ENCODE measurements around the gene TMEM54.
"Not testable (repeated sequence)": the region's sequence is repeated elsewhere in the genome, so short reads cannot be mapped to it uniquely, and the experiment has no call there.

Gene TMEM54

DNA sequence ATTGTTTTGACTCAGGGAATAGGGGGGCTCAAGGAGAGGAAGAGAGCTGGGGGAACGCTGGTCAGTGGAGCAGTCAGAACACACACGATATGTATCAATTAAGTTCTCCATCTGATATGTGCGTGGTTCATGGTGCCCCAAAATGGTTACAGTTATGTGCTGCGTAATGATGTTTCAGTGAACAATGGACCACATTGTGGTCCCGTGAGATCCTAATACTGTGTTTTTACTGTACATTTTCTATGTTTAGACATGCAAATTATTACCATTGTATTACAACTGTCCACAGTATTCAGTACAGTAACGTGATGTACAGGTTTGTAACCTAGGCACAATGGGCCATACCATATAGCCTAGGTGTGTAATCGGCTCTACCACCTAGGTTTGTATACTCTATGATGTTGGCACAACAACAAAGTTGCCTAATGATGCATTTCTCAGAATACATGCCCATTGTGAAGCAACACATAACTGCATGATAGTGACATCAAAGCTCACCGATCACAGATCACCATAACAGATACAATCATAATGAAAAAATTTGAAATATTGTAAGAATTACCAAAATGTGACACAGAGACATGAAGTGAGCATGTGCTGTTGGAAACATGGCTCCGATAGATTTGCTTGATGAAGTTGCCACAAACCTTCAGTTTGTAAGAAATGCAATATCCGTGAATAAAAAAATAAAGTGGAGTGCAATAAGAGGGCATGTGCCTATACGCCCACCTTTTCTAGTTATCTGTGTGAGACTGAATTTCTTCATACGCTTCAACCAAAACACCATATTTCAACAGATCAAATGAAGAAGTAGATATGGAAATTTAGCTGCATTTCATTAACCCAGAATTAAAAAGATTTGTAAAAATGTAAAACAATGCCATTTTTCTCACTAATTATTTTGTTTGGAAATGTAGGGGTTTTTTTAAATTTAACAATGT is 14.8 kb upstream of the TMEM54 start:
- no peak for DNase-seq (ENCODE audit: low read depth, low spot score)
- TF ChIP-seq, protein P1, sequence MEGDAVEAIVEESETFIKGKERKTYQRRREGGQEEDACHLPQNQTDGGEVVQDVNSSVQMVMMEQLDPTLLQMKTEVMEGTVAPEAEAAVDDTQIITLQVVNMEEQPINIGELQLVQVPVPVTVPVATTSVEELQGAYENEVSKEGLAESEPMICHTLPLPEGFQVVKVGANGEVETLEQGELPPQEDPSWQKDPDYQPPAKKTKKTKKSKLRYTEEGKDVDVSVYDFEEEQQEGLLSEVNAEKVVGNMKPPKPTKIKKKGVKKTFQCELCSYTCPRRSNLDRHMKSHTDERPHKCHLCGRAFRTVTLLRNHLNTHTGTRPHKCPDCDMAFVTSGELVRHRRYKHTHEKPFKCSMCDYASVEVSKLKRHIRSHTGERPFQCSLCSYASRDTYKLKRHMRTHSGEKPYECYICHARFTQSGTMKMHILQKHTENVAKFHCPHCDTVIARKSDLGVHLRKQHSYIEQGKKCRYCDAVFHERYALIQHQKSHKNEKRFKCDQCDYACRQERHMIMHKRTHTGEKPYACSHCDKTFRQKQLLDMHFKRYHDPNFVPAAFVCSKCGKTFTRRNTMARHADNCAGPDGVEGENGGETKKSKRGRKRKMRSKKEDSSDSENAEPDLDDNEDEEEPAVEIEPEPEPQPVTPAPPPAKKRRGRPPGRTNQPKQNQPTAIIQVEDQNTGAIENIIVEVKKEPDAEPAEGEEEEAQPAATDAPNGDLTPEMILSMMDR (IDR thresholded peaks at IDR 0.05; ENCODE audit: insufficient read depth, low read length, missing control alignments): no peak
- ChIA-PET CTCF (interaction anchor here (1.4 to 8.3 kb wide), 3 partner anchors 14 to 91 kb away, joined by 3 to 70 read pairs (median 7); no protein-coding TSS in a partner anchor), POLR2A (no interaction called here)
- no peak overlapping the region for H3K4me3 ChIP-seq (ENCODE audit: low read depth, low read length)

GRCh38 chr1:32910319-32910718 is 9.1 kb upstream of the TMEM54 start:
- ChIA-PET CTCF (interaction anchor here (1.1 to 1.3 kb wide), 3 partner anchors 17 to 145 kb away, joined by 3 to 4 read pairs (median 3); no protein-coding TSS in a partner anchor), POLR2A (no interaction called here)
- H3K4me3 ChIP-seq (ENCODE audit: low read depth, low read length): no peak overlapping the region
- TF ChIP-seq, protein P1 (IDR thresholded peaks at IDR 0.05; ENCODE audit: insufficient read depth, low read length, missing control alignments): no peak
- DNase-seq (ENCODE audit: low read depth, low spot score): no peak

GRCh38 chr1:32907435-32907834 is 6.2 kb upstream of the TMEM54 start:
- ChIA-PET CTCF (interaction anchor here (0.9 to 1.6 kb wide), 9 partner anchors 9 to 185 kb away, joined by 3 to 7 read pairs (median 3); no protein-coding TSS in a partner anchor), POLR2A (no interaction called here)
- no peak overlapping the region for H3K4me3 ChIP-seq (ENCODE audit: low read depth, low read length)
- no peak for DNase-seq (ENCODE audit: low read depth, low spot score)
- TF ChIP-seq, protein P1 (IDR thresholded peaks at IDR 0.05; ENCODE audit: insufficient read depth, low read length, missing control alignments): no peak

DNA sequence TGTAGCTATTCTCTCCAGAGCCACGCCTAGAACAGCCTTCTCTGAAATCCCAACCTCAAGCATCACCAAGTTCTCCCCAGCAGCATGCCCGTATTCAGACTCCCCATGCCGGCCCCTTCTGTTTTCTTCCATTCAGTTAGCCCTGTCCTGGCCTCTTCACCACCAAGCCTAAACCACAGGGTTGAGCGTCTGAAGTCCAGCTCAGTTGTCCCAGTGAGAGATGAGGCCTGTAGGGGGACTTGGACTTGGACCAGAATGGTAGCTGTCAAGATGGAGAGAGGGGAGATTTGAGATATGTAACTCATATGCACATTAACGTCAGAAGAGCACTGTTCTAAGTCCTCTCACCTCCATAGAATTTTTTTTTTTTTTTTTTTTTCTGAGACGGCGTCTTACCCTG is 5.5 kb upstream of the TMEM54 start:
- TF ChIP-seq, protein P1 (IDR thresholded peaks at IDR 0.05; ENCODE audit: insufficient read depth, low read length, missing control alignments): no peak
- CTCF ChIA-PET: interaction anchor here (0.6 to 1.6 kb wide), 3 partner anchors 17 to 186 kb away, joined by 3 to 5 read pairs (median 5); no protein-coding TSS in a partner anchor

GRCh38 chr1:32905588-32905987 is 4.4 kb upstream of the TMEM54 start:
- CTCF ChIA-PET; POLR2A ChIA-PET; DNase-seq (ENCODE audit: low read depth, low spot score); H3K4me3 ChIP-seq (ENCODE audit: low read depth, low read length): not testable (repeated sequence)

More for the DNA sequence above, 5.5 kb upstream of the TMEM54 start:
- no peak overlapping the region for H3K4me3 ChIP-seq (ENCODE audit: low read depth, low read length)
- POLR2A ChIA-PET: no interaction called here
- no peak for DNase-seq (ENCODE audit: low read depth, low spot score)

DNA sequence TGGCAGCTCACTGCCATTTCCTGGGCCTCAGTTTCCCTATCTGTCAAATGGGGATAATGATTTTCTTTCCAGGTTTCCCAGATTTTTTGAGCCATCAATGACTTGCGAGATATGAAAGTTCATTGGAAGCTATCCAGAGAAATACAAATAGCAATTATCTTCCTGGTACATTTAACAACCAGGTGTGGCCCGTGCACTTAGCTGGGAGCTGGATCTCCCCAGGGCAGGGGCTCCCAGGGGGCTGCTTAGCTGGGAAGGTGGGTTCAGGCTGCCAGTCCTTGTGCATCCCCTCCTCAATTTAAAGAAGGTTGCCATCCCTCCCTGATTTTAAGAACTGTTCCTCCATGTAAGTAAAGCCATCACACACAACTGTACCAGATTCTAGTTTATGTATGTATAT is 3.6 kb upstream of the TMEM54 start:
- ChIA-PET POLR2A (no interaction called here), CTCF (interaction anchor here (1.1 to 1.6 kb wide), 3 partner anchors 11 to 15 kb away, joined by 3 to 7 read pairs (median 4); no protein-coding TSS in a partner anchor)
- no peak overlapping the region for H3K4me3 ChIP-seq (ENCODE audit: low read depth, low read length)
- TF ChIP-seq, protein P1 (IDR thresholded peaks at IDR 0.05; ENCODE audit: insufficient read depth, low read length, missing control alignments): no peak
- DNase-seq (ENCODE audit: low read depth, low spot score): no peak
